KMS-11 (cell line): ENCODE results near the gene SGCB.

Experiments
- H2AFZ ChIP-seq: fragments of 200-600 bp; sonication (generic); 2 replicates; pipeline ENCODE4 v1.6.1; 2016; ENCODE audit warnings: antibody characterized with exemption, mixed run types, low read depth
- H3K27ac ChIP-seq: fragments of 200-600 bp; sonication (generic); 2 replicates; pipeline ENCODE4 v1.6.1; 2016; ENCODE audit warnings: mild to moderate bottlenecking, mixed run types
- H3K27me3 ChIP-seq: fragments of 200-600 bp; sonication (generic); 2 replicates; pipeline ENCODE4 v1.6.1; 2017; ENCODE audit warnings: mild to moderate bottlenecking, low read depth, mixed run types, moderate library complexity; ENCODE audit not compliant: insufficient read depth
- H3K36me3 ChIP-seq: fragments of 200-600 bp; sonication (generic); 2 replicates; pipeline ENCODE4 v1.6.1; 2017; ENCODE audit warnings: mild to moderate bottlenecking, mixed run types; ENCODE audit not compliant: insufficient read depth
- H3K4me1 ChIP-seq: fragments of 200-600 bp; sonication (generic); 2 replicates; pipeline ENCODE4 v1.6.1; 2016; ENCODE audit warnings: mild to moderate bottlenecking, low read depth, mixed run types; ENCODE audit not compliant: poor library complexity, severe bottlenecking
- H3K4me2 ChIP-seq: fragments of 200-600 bp; sonication (generic); 2 replicates; pipeline ENCODE4 v1.7.0; 2016; ENCODE audit warnings: mild to moderate bottlenecking, mixed run types
- H3K4me3 ChIP-seq: fragments of 200-600 bp; sonication (generic); IDR thresholded peaks from 2 replicates; pipeline ENCODE4 v1.6.1; 2017; ENCODE audit warnings: low read depth, low read length, mixed read lengths; ENCODE audit not compliant: insufficient read depth
- H3K79me2 ChIP-seq: fragments of 200-600 bp; sonication (generic); 2 replicates; pipeline ENCODE4 v1.6.1; 2016; ENCODE audit warnings: low read depth, mixed run types; ENCODE audit not compliant: insufficient read depth
- H3K9ac ChIP-seq: fragments of 200-600 bp; sonication (generic); 2 replicates; pipeline ENCODE4 v1.6.1; 2016; ENCODE audit warnings: mild to moderate bottlenecking, mixed run types
- H4K20me1 ChIP-seq: fragments of 200-600 bp; sonication (generic); 2 replicates; pipeline ENCODE4 v1.6.1; 2016; ENCODE audit warnings: mild to moderate bottlenecking, mixed run types; ENCODE audit not compliant: insufficient read depth
- CTCF ChIP-seq: fragments of 200-600 bp; sonication (generic); conservative IDR thresholded peaks from 2 replicates; pipeline ENCODE4 v1.6.1; 2017; ENCODE audit warnings: low read depth, mild to moderate bottlenecking, antibody characterized with exemption, low read length, moderate library complexity, mixed read lengths

The SGCB gene

GRCh38 chr4:52005604-52006273 lies 32.4 kb downstream of the SGCB start:
- H3K27ac ChIP-seq: no peak overlapping the region
- H3K4me2 ChIP-seq: no peak overlapping the region
- TF ChIP-seq CTCF: no peak
- no peak overlapping the region for H3K4me3 ChIP-seq
- no peaks in the 10 kb centered on the region for H3K79me2 ChIP-seq
- H3K9ac ChIP-seq: no peak overlapping the region
- no peaks in the 10 kb centered on the region for H3K36me3 ChIP-seq
- H4K20me1 ChIP-seq: no peaks in the 10 kb centered on the region
- no peaks in the 10 kb centered on the region for H3K4me1 ChIP-seq
- H3K27me3 ChIP-seq: no peaks in the 10 kb centered on the region
- no peak overlapping the region for H2AFZ ChIP-seq

- H3K27ac ChIP-seq: no peak overlapping the region
- no peak overlapping the region for H2AFZ ChIP-seq
- no peak overlapping the region for H3K4me2 ChIP-seq
- H3K4me1 ChIP-seq: no peaks in the 10 kb centered on the region
- TF ChIP-seq CTCF: no peak
- no peaks in the 10 kb centered on the region for H3K36me3 ChIP-seq
- H4K20me1 ChIP-seq: no peaks in the 10 kb centered on the region
- H3K9ac ChIP-seq: no peak overlapping the region
- no peaks in the 10 kb centered on the region for H3K79me2 ChIP-seq
- no peak overlapping the region for H3K4me3 ChIP-seq
- H3K27me3 ChIP-seq: no peaks in the 10 kb centered on the region
Observed at GRCh38 chr4:52004414-52004813, 33.7 kb downstream of the SGCB start.

- H3K4me3 ChIP-seq: no peak overlapping the region
- no peak overlapping the region for H3K27ac ChIP-seq
- H2AFZ ChIP-seq: no peak overlapping the region
- H3K36me3 ChIP-seq: no peaks in the 10 kb centered on the region
- TF ChIP-seq CTCF: no peak
- H4K20me1 ChIP-seq: no peaks in the 10 kb centered on the region
- H3K4me1 ChIP-seq: no peaks in the 10 kb centered on the region
- no peaks in the 10 kb centered on the region for H3K27me3 ChIP-seq
- no peaks in the 10 kb centered on the region for H3K79me2 ChIP-seq
- H3K9ac ChIP-seq: no peak overlapping the region
- H3K4me2 ChIP-seq: no peak overlapping the region
Observed at GRCh38 chr4:52001616-52002015, 36.5 kb downstream of the SGCB start.

- H2AFZ ChIP-seq: no peak overlapping the region
- H3K4me2 ChIP-seq: no peak overlapping the region
- no peaks in the 10 kb centered on the region for H3K79me2 ChIP-seq
- H3K4me1 ChIP-seq: no peaks in the 10 kb centered on the region
- no peak overlapping the region for H3K27ac ChIP-seq
- no peaks in the 10 kb centered on the region for H4K20me1 ChIP-seq
- H3K36me3 ChIP-seq: no peaks in the 10 kb centered on the region
- H3K27me3 ChIP-seq: no peaks in the 10 kb centered on the region
- no peak overlapping the region for H3K4me3 ChIP-seq
- no peak for TF ChIP-seq CTCF
- H3K9ac ChIP-seq: no peak overlapping the region
Observed at GRCh38 chr4:51999250-51999649, 38.8 kb downstream of the SGCB start.
